ENCODE results near the gene FAM120B.

FAM120B gene

GRCh38 chr6:170287371-170287876 is 19.1 kb upstream of the FAM120B start:
- DNase-seq = no peak

- DNase-seq = no peak
Measured at GRCh38 chr6:170288091-170288631, 18.4 kb upstream of the FAM120B start.

- no peak for DNase-seq
Measured at GRCh38 chr6:170288852-170289179, 17.7 kb upstream of the FAM120B start.

DNA sequence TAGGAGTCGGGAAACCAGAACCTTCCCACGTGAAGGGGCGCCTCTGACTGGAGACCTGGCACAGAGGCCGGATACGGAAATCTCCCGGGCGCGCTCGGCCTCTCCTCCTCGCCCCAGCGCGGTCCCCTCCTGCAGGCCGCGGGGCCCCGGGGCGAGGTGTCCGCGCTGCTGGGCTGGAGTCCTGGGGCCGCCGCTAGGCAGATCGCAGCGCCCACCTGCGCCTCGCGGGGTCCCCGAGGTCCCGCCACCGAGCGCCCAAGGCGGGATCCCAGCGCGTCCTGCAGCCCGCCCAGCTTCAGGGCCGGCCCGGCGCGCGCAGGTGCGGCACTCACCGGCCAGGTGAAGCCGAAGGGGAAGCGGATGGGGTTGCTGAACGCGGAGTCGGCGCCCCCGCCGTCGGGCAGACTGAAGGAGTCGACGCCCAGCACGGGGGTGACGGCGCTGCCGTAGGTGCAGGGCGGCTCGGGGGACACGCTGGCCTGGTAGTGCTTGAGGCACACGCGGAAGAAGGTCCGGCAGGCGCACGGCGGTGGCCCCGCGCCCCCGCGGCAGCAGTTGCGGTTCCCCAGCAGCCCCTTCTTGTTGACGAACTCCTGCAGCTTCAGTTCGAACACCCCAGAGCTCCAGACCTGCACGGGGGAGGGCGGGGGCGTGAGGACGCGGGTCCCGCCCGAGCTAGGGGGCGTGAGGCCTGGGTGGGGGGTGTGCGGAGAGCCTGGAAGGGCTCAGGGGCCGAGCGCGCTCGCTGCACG is 17.2 kb upstream of the FAM120B start:
- DNase-seq = no peak

DNA sequence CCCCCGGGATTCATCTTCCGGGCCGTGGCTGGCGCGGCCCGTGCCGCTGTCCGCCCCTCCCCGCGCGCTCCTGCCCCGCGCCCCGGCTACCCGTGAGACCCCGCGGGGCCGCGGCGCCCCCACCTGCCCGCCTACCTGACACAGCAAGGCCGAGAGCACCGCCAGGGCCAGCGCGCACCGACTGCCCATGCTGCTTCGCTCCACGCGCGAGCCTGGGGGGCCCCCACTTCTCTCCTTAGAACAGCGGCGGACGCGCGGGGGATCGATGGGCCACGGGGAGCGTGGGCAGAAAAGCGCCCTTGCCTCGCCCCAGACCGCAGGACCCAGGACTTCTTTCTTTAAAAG is 16.6 kb upstream of the FAM120B start:
- DNase-seq = no peak

DNA sequence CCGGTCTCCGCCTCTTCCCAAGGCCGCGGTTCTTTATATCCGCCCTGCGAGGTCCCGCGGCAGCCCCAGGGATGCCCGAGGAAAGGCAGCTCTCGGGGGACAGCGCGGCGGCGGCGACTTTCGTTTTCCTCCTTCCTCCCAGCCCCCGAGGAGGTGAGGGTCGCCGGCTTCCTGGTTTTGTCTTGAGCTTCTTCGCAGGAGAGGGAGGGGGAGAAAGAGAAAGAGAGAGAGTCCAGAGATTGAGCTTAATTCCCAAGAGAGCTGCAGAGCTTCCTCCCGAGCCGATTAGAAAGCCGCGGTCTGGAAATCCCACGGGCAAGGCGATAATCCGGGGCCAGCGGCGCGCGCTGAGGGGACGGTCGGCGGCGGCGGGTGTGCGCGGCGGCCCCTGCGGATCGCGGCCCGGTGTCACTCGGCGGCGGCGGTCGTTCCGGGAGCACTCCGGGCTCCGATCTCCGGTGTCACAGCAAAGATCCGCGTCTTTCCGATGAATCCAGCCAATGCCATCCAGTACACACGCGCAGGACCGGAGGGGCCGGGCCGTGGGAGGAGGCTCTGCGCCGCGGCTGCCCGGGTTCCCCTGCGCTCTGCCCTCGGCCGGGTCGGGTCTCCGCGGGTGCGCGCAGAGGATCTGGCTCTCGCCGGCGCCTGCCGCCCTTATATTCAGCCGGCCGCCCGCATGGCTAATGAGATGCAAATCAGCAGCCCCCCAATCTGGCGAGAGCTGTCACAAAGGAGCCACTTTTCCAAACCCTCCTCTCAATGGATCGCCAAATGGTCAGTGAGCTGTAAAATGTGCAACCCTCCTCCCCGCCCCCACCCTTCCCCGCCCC is 16.0 kb upstream of the FAM120B start, which contains the start of gene DLL1:
Gene DLL1 (minus strand): TSS at position 783 of the 833 bp plus-strand sequence. CDS start 939 bp downstream, outside the sequence.
- DNase-seq = no peak

GRCh38 chr6:170291271-170292110 is 15.1 kb upstream of the FAM120B start:
- peak; percentile 48 for DNase-seq

DNA sequence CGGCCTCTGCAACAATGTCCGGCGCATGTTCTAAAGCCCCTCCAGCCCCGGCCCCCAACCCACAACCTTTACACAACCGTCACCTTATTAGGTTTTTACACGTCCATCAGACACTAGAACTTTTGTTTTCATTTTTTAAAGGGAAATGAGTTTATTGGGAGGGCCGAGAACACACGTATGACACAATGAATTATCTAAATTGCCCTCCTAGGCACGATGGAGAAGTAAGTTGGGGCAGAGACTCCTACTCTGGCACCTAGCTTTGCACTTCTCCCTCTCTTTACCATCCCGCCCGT is 14.5 kb upstream of the FAM120B start:
- DNase-seq = no peak

DNA sequence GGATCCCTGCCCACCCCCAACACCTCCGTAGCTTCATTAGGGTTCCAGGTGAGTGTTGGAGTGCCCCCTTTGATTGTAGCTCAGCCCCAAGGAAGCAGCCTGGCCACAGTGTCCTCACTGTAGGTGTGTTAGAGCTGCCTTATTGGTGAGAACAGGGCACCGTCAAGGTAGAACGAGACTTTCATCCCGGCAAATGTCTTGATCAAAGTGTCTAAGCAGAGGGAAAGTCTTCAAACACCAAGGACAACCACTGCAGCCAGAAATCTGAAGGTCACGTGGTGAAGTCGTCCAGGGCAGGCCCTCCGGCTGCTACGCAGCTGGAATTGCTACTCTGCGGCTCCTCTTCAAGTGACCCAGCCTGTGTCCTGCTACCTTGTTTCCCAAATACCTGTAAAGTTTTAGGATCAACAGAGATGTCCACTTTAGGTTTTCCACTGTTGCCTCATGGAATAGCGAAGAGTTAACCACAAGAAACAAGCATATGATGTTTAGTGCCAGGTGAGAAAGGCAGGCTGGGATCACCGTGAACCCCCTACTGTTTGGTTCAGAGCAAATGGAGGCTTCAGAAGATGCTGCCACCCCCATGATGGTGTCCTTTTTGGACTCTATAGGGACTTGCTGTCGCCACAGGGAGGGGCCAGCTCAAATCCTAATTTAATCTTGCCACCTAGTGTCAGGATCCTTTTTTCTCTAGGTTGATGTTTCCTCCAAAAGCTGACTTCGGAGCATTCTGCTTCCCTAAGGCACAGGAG is 14.0 kb upstream of the FAM120B start:
- no peak for DNase-seq

DNA sequence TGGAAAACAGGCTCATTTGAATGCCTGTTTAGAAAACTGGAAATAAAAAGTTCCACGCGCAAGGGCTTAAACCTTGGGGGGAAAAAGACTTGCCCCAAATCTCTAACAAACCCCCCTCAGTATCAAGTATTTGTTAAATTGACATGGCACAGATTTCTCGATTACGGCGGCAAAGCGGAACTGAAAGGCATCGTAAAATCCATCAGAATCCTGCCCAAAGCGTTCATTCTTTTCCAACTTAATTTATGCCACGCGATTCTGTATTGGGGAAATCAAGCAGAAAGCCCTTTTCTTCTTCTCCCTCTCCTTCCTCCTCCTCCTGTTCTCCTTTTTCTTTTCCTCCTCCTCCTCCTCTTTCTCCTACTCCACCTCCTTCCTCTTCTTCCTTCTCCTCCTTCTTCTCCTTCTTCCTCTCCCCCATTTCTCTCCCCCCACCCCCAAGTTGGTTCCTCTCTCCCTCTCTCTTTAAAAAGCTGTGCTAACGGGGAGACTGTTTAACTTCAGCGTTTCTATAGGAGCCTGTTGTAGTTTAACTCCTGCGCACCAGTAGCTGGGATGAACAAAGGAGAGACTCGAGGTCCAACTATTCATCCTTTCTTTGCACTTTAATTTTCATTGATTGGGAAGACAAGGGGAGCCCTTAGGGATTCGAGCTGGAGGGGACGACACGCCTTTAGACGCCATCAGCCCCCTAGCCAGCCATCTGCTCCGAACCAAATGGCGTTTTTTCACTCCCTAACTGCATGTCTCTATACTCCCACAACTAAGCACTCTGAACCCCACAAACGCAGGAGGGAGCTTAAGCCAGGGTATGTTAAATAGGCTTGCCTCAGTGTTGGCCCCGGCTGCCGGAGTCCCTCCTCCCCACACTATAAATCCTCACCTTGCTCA is 13.0 kb upstream of the FAM120B start:
- no peak for DNase-seq

GRCh38 chr6:170294298-170294730 is 12.2 kb upstream of the FAM120B start:
- no peak for DNase-seq

DNA sequence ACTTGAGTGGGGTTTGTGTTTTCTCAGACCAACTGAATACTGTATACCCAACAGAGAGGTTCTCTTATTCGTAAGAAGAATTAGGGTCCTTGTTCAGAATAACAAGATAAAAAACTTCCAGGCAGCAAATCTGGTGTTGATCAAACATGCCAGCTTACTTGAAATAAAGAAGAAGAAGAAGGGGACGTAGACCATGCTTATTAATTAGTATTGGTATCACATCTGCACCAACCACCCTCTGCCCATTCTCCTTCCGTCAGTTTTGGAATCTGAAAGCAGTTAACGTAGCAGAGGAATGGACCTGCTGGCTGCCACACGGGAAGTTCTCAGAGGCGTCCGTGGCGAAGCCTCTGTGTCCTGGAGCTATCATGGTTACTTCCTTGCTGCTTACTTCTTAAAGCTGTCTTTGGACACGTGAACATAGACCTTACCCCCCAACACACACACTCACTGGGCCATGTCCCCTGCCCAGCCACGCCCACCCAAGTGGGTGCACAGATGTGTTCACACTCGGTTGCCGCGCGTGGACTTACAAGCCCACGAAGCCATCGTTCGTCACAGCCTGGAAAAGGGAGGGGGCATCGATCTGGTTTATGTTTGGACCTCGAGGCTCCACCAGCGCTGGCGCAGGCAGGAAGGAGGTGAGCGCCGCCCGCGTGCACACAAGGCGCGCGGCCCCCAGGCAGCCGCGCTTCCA is 11.6 kb upstream of the FAM120B start:
- DNase-seq = no peak

- DNase-seq = peak; percentile 48
Measured at GRCh38 chr6:170295510-170296422, 10.8 kb upstream of the FAM120B start.

DNA sequence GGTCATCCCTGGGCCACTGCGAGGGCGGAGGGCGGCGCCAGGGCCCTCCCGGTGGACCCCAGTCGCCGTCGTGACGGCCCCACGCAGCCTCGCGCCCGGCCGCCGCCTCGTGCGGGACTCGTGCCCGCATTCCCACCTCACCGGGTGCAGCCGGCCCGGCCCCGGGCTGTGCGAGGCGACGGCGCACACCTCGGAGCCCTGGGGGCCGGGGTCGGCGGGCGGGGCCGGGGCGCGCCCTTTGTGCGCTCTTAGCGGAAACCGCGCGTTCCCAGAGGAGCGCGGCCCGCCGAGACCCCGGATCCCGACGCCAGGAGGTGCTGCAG is 10.2 kb upstream of the FAM120B start:
- no peak for DNase-seq

DNA sequence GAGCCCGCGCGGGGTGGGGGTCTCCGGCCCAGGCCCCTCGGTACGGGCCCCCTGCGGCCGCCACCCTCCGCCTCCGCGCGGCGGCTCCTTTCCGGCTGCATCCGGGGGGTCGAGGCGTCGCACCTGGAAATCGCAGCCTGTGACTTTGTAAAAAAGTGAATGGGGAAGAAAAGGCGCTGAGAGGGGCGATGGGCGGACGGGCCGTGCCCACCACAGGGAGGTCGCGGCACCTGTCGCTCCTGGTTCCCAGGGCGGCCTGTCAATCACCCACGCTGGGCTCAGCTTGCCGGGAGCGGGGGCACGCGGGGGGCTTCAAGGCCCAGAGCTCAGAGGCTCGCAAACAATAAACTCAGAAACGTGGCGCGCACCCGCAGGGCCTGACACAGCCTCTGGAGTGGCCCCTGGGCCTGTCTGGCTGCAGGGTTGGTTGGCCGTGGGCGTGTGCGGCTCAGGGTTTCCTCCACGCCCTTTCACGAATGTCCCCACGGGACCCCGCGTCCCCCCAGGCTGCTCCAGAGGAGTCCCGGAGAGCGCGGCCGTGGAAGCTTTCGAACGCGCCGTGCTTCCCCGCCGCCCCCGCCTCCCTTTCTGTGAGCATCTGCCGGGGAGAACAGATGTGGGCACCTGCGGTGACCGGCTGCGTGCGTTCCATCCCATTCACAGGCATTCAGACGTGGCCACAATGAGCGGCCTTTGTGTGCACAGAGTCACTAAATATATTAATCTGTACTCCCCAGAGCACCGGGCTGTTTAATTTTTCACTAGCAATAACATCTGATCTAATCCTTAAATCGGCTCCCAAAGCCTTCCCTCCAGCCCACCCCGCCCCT is 9.6 kb upstream of the FAM120B start:
- no peak for DNase-seq

GRCh38 chr6:170297576-170298330 is 8.8 kb upstream of the FAM120B start:
- no peak for DNase-seq

GRCh38 chr6:170298688-170299087 is 7.9 kb upstream of the FAM120B start:
- no peak for DNase-seq

DNA sequence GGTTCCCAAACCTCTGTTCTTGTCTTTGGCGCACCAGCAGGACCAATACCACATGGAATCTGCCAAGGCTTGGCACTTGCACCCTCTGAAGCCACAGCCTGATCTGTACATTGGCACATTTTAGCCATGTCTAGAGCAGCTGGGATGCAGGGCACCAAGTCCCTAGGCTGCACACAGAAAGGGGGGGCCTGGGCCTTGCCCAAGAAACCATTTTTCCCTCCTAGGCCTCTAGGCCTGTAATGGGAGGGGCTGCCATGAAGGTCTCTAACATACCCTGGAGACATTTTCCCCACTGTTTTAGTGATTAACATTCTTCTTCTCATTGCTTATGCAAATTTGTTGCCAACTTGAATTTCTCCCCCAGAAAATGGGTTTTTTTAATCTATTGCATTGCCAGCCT is 5.4 kb upstream of the FAM120B start:
- DNase-seq = no peak
